PC-3 (cell line): ENCODE results near the gene HNMT. TPM values are rescaled to one million over a fixed set of nuclear protein-coding genes. Genes with fewer than 3 reads are reported as not detected.

Experiments used
- ATAC-seq: fragments of 200-7000 bp; cut with Tn5 transposase; 2 replicates; pipeline ENCODE4 v1.9.1; 2020; ENCODE audit warnings: mild to moderate bottlenecking, moderate library complexity
- BruUV-seq: library from RNA; stranded (reverse); fragments of 400-500 nt; replicated peaks from 2 replicates; lab custom pipeline; 2021; lab: Mats Ljungman, UMichigan
- CTCF ChIA-PET: fragments of 300-600 bp; sonication (Branson Sonifier 250); formaldehyde crosslinking; loops from one replicate; lab custom pipeline; 2022; ENCODE audit warnings: antibody characterized with exemption; lab: Charles Lee
- POLR2A ChIA-PET: fragments of 300-600 bp; sonication (Branson Sonifier 250); formaldehyde crosslinking; loops from one replicate; lab custom pipeline; 2022; ENCODE audit warnings: antibody characterized with exemption; ENCODE audit not compliant: unreplicated experiment; lab: Charles Lee
- DNase-seq: peaks from one replicate; pipeline ENCODE4 v3.0.0-alpha.2; 2015
- H2AFZ ChIP-seq: fragments of 300-600 bp; sonication (generic); 2 replicates; pipeline ENCODE4 v1.6.0; 2016; ENCODE audit warnings: antibody characterized with exemption, low read length
- H3F3A ChIP-seq: fragments of 300-600 bp; sonication (generic); one replicate; pipeline ENCODE4 v1.6.0; 2017; ENCODE audit warnings: antibody characterized with exemption, low read length, control low read depth, mild to moderate bottlenecking; ENCODE audit not compliant: unreplicated experiment
- H3K27ac ChIP-seq: fragments of 300-600 bp; sonication (generic); 2 replicates; pipeline ENCODE4 v1.5.1; 2016; ENCODE audit warnings: mild to moderate bottlenecking, low read length
- H3K27me3 ChIP-seq: fragments of 300-600 bp; sonication (generic); 2 replicates; pipeline ENCODE4 v1.6.1; 2016; ENCODE audit warnings: low read length, mixed read lengths
- H3K36me3 ChIP-seq: fragments of 300-600 bp; sonication (generic); 2 replicates; pipeline ENCODE4 v1.6.1; 2016; ENCODE audit warnings: low read depth, mixed run types, low read length, mixed read lengths
- H3K4me1 ChIP-seq: fragments of 300-600 bp; sonication (generic); 2 replicates; pipeline ENCODE4 v1.5.1; 2016; ENCODE audit warnings: low read length; ENCODE audit not compliant: insufficient read depth
- H3K4me2 ChIP-seq: fragments of 300-600 bp; sonication (generic); 2 replicates; pipeline ENCODE4 v1.6.0; 2016; ENCODE audit warnings: low read length
- H3K4me3 ChIP-seq: fragments of 300-600 bp; sonication (generic); 2 replicates; pipeline ENCODE4 v1.5.1; 2016; ENCODE audit warnings: mild to moderate bottlenecking, low read length, mixed read lengths
- H3K79me2 ChIP-seq: fragments of 300-600 bp; sonication (generic); 2 replicates; pipeline ENCODE4 v1.6.1; 2017; ENCODE audit warnings: low read length, mixed read lengths
- H3K9ac ChIP-seq: fragments of 300-600 bp; sonication (generic); 2 replicates; pipeline ENCODE4 v1.6.0; 2016; ENCODE audit warnings: mild to moderate bottlenecking, low read length
- H3K9me2 ChIP-seq: fragments of 300-600 bp; sonication (generic); replicated peaks from 2 replicates; pipeline ENCODE4 v1.6.1; 2016; ENCODE audit warnings: mixed run types, low read length, mixed read lengths
- H3K9me3 ChIP-seq: fragments of 300-600 bp; sonication (generic); 2 replicates; pipeline ENCODE4 v1.6.1; 2016; ENCODE audit warnings: low read length, mixed read lengths
- H4K20me1 ChIP-seq: fragments of 300-600 bp; sonication (generic); 2 replicates; pipeline ENCODE4 v1.6.1; 2016; ENCODE audit warnings: low read length, mixed read lengths
- CTCF ChIP-seq: fragments of 300-600 bp; sonication (generic); conservative IDR thresholded peaks from 2 replicates; pipeline ENCODE4 v1.5.1; 2017; ENCODE audit warnings: antibody characterized with exemption, low read depth, mild to moderate bottlenecking, low read length
- EZH2 ChIP-seq: fragments of 300-600 bp; sonication (generic); IDR thresholded peaks from one replicate; pipeline ENCODE4 v1.6.1; 2017; ENCODE audit warnings: antibody characterized with exemption, mild to moderate bottlenecking, low read length; ENCODE audit not compliant: unreplicated experiment
- EZH2phosphoT487 ChIP-seq: fragments of 300-600 bp; sonication (generic); IDR thresholded peaks from 2 replicates; pipeline ENCODE4 v1.6.1; 2018; ENCODE audit warnings: mild to moderate bottlenecking, antibody characterized with exemption, low read length, borderline replicate concordance
- intact Hi-C: fragments of 100-400 bp; cut with micrococcal nuclease; formaldehyde crosslinking; loops from 2 replicates; pipeline ENCODE4 v1.9.0; 2023
- total RNA-seq: library from RNA; depleted of rRNA; stranded (reverse); fragments of >200 nt; gene quantifications from 2 replicates; pipeline ENCODE4 v1.2.3, GENCODE V29; 2014

Gene HNMT
- total RNA-seq, 1 experiment from 2014 or later = 7.1 TPM

GRCh38 chr2:137963535-137964065 is 673 bp upstream of the HNMT start:
- Histone ChIP-seq H3F3A (no peaks in the 10 kb centered on the region), H3K79me2 (peaks cover 5% of the 10 kb centered on the region; the same call in 1 of the 2 replicates), H3K27ac (peak overlapping the region; percentile 75), H3K9me2 (no peaks in the 10 kb centered on the region), H3K27me3 (no peaks in the 10 kb centered on the region), H3K9me3 (no peaks in the 10 kb centered on the region), H3K4me3 (peak overlapping the region; percentile 71), H3K4me2 (peak overlapping the region; percentile 87), H2AFZ (peak overlapping the region; percentile 87), H3K36me3 (no peaks in the 10 kb centered on the region), H3K9ac (peak overlapping the region; percentile 63), H4K20me1 (no peaks in the 10 kb centered on the region), H3K4me1 (peaks cover 36% of the 10 kb centered on the region)
- intact Hi-C loops = loop anchor here (10.0 kb wide), 1 partner anchor 541 kb away; the partner anchor contains the start of gene SPOPL
- DNase-seq (no peak), ATAC-seq (no peak)
- TF ChIP-seq CTCF (no peak), EZH2phosphoT487 (no peak), EZH2 (no peak)
- BruUV-seq = TSS peak; percentile 57
- ChIA-PET POLR2A (interaction anchor here (0.6 to 0.7 kb wide), 4 partner anchors 244 to 713 kb away, joined by 3 to 7 read pairs (median 4); no protein-coding TSS in a partner anchor), CTCF (interaction anchor here (0.6 kb wide), 6 partner anchors 10 to 795 kb away, joined by 3 to 11 read pairs (median 8); no protein-coding TSS in a partner anchor)

GRCh38 chr2:137964859-137965459 is 686 bp downstream of the HNMT start:
- Histone ChIP-seq H3K79me2 (peaks cover 5% of the 10 kb centered on the region; the same call in 1 of the 2 replicates), H3F3A (peaks cover 3% of the 10 kb centered on the region), H3K9ac (peak overlapping the region; percentile 63), H2AFZ (peak overlapping the region; percentile 87), H3K9me2 (no peaks in the 10 kb centered on the region), H3K9me3 (no peaks in the 10 kb centered on the region), H3K36me3 (no peaks in the 10 kb centered on the region), H3K27ac (peak overlapping the region; percentile 75), H4K20me1 (no peaks in the 10 kb centered on the region), H3K4me3 (peak overlapping the region; percentile 71), H3K27me3 (no peaks in the 10 kb centered on the region), H3K4me1 (peaks cover 47% of the 10 kb centered on the region), H3K4me2 (peak overlapping the region; percentile 87)
- ATAC-seq = no peak
- TF ChIP-seq CTCF (no peak), EZH2 (no peak), EZH2phosphoT487 (no peak)
- no TSS peak for BruUV-seq
- ChIA-PET POLR2A (no interaction called here), CTCF (no interaction called here)
- intact Hi-C loops = loop anchor here (1.0 to 10.0 kb wide), 4 partner anchors 107 to 866 kb away; partner anchors contain the start of gene SPOPL
- no peak for DNase-seq
